GM18502 (cell line): Measurements from ENCODE around the gene LEPROT.
A peak's percentile ranks its signal among the peaks of the same experiment; 100 is the strongest.
"Not testable (repeated sequence)": the region's sequence is repeated elsewhere in the genome, so short reads cannot be mapped to it uniquely, and the experiment has no call there.

Experiments used
- ATAC-seq: cut with Tn5 transposase; IDR thresholded peaks from one replicate; pipeline ENCODE4 v1.9.1; 2021; ENCODE audit warnings: mild to moderate bottlenecking; ENCODE audit not compliant: unreplicated experiment, poor library complexity

The LEPROT gene

GRCh38 chr1:65434255-65434654, 13.8 kb downstream of the LEPROT start:
- no peak for ATAC-seq

- no peak for ATAC-seq
Measured at GRCh38 chr1:65434760-65435159, 14.3 kb downstream of the LEPROT start.

- no peak for ATAC-seq
Measured at GRCh38 chr1:65435987-65436386, 15.5 kb downstream of the LEPROT start.

GRCh38 chr1:65437616-65438015, 17.1 kb downstream of the LEPROT start:
- ATAC-seq, result no peak

GRCh38 chr1:65440322-65440900, 19.9 kb downstream of the LEPROT start:
- ATAC-seq, result no peak

GRCh38 chr1:65440915-65441314, 20.4 kb downstream of the LEPROT start:
- no peak for ATAC-seq

- no peak for ATAC-seq
Measured at GRCh38 chr1:65441464-65441863, 21.0 kb downstream of the LEPROT start.

GRCh38 chr1:65442442-65442841, 22.0 kb downstream of the LEPROT start:
- ATAC-seq, result no peak

GRCh38 chr1:65443647-65444046, 23.2 kb downstream of the LEPROT start:
- no peak for ATAC-seq

- no peak for ATAC-seq
Measured at GRCh38 chr1:65444128-65444640, 23.7 kb downstream of the LEPROT start.

- no peak for ATAC-seq
Measured at GRCh38 chr1:65445837-65446236, 25.4 kb downstream of the LEPROT start.

- no peak for ATAC-seq
Measured at GRCh38 chr1:65449214-65449823, 28.9 kb downstream of the LEPROT start.

- ATAC-seq, result not testable (repeated sequence)
Measured at GRCh38 chr1:65455678-65456077, 35.2 kb downstream of the LEPROT start.

- no peak for ATAC-seq
Measured at GRCh38 chr1:65456481-65456880, 36.0 kb downstream of the LEPROT start.

GRCh38 chr1:65457868-65458267, 37.4 kb downstream of the LEPROT start:
- ATAC-seq, result no peak

GRCh38 chr1:65458730-65459396, 38.4 kb downstream of the LEPROT start:
- peak; percentile 37 for ATAC-seq

- peak; percentile 93 for ATAC-seq
Measured at GRCh38 chr1:65459397-65459768, 38.9 kb downstream of the LEPROT start.

GRCh38 chr1:65465837-65466236, 45.4 kb downstream of the LEPROT start:
- not testable (repeated sequence) for ATAC-seq

GRCh38 chr1:65467536-65467935, 47.1 kb downstream of the LEPROT start:
- no peak for ATAC-seq

- ATAC-seq, result no peak
Measured at GRCh38 chr1:65469126-65469888, 48.8 kb downstream of the LEPROT start.

- no peak for ATAC-seq
Measured at GRCh38 chr1:65469889-65470340, 49.4 kb downstream of the LEPROT start.
